DOHH2 (cell line): ENCODE results near the gene NAV2.

Source experiments
- EZH2phosphoT487 ChIP-seq: fragments of 200-600 bp; sonication (generic); IDR thresholded peaks from 2 replicates; pipeline ENCODE4 v1.6.1; 2017; ENCODE audit warnings: borderline replicate concordance, mild to moderate bottlenecking, antibody characterized with exemption, low read length, moderate library complexity, mixed read lengths
- TF ChIP-seq, protein P1 (sequence below): fragments of 200-600 bp; sonication (generic); IDR thresholded peaks from one replicate; pipeline ENCODE4 v1.5.1; 2014; ENCODE audit warnings: antibody characterized with exemption, mild to moderate bottlenecking, low read depth, low read length; ENCODE audit not compliant: poor library complexity, severe bottlenecking

- TF ChIP-seq, protein P1, sequence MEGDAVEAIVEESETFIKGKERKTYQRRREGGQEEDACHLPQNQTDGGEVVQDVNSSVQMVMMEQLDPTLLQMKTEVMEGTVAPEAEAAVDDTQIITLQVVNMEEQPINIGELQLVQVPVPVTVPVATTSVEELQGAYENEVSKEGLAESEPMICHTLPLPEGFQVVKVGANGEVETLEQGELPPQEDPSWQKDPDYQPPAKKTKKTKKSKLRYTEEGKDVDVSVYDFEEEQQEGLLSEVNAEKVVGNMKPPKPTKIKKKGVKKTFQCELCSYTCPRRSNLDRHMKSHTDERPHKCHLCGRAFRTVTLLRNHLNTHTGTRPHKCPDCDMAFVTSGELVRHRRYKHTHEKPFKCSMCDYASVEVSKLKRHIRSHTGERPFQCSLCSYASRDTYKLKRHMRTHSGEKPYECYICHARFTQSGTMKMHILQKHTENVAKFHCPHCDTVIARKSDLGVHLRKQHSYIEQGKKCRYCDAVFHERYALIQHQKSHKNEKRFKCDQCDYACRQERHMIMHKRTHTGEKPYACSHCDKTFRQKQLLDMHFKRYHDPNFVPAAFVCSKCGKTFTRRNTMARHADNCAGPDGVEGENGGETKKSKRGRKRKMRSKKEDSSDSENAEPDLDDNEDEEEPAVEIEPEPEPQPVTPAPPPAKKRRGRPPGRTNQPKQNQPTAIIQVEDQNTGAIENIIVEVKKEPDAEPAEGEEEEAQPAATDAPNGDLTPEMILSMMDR: no peak
- no peak for TF ChIP-seq EZH2phosphoT487
Measured at GRCh38 chr11:19821412-19821875, 108.8 kb downstream of the NAV2 start.
